ENCODE measurements around the gene NIBAN1.

GRCh38 chr1:184928394-184928793 is 45.9 kb downstream of the NIBAN1 start:
- TF ChIP-seq POLR2A (IDR thresholded peaks at IDR 0.05; ENCODE audit: low read length) (no peak), GATA1 (IDR thresholded peaks at IDR 0.05; ENCODE audit: low read depth, low read length) (no peak)

All from erythroblast (primary cell).